CD14-positive monocyte (primary cell): ENCODE data around the gene DCLK1. TPM values are rescaled to one million over a fixed set of nuclear protein-coding genes. Genes with fewer than 3 reads are reported as not detected.

ENCODE experiments used
- DNase-seq, 3 donors: peaks; one replicate each; pipeline ENCODE4 v3.0.0-alpha.2; 2011 to 2022
- H2AFZ ChIP-seq: 2 replicates; pipeline ENCODE4 v1.6.0; 2012; ENCODE audit warnings: mild to moderate bottlenecking, low read depth, low read length, inconsistent platforms; ENCODE audit not compliant: insufficient read depth, poor library complexity, severe bottlenecking
- H3K27ac ChIP-seq, 2 donors: 1 replicate in 1 of 2; 2 replicates in 1 of 2; pipeline ENCODE4 v1.5.1; 2012 to 2013; ENCODE audit warnings: low read length in 2 of 2, control low read depth in 1 of 2, inconsistent platforms in 1 of 2, low read depth in 1 of 2, mild to moderate bottlenecking in 1 of 2
- H3K27me3 ChIP-seq, 2 donors: one replicate each; pipeline versions ENCODE4 v1.6.0 to v1.6.1; 2011 to 2013; ENCODE audit warnings: low read length in 2 of 2; ENCODE audit not compliant: control insufficient read depth in 2 of 2, insufficient read depth in 2 of 2
- H3K36me3 ChIP-seq, 2 donors: replicated peaks in 1 of 2; 1 replicate in 1 of 2; 2 replicates in 1 of 2; pipeline versions ENCODE4 v1.5.1 to v1.6.1; 2012 to 2013; ENCODE audit warnings: low read length in 2 of 2, control low read depth in 1 of 2, inconsistent platforms in 1 of 2, mild to moderate bottlenecking in 1 of 2; ENCODE audit not compliant: insufficient read depth in 2 of 2, control insufficient read depth in 1 of 2
- H3K4me1 ChIP-seq, 2 donors: 1 replicate in 1 of 2; 2 replicates in 1 of 2; pipeline versions ENCODE4 v1.5.1 to v1.6.1; 2012 to 2013; ENCODE audit warnings: low read length in 2 of 2, control low read depth in 1 of 2, inconsistent platforms in 1 of 2, mild to moderate bottlenecking in 1 of 2, moderate library complexity in 1 of 2; ENCODE audit not compliant: insufficient read depth in 2 of 2, control insufficient read depth in 1 of 2
- H3K4me2 ChIP-seq: replicated peaks from 2 replicates; pipeline ENCODE3; 2012; ENCODE audit warnings: low read length, moderate library complexity, mild to moderate bottlenecking; ENCODE audit not compliant: poor library complexity, severe bottlenecking; ENCODE audit errors: extremely low read depth
- H3K4me3 ChIP-seq, 3 experiments: fragments of 200-600 bp in 1 of 3; sonication (generic) in 1 of 3; replicated peaks in 1 of 3; 1 replicate in 2 of 3; 2 replicates in 1 of 3; pipeline ENCODE4 v1.5.1; 2011 to 2013; ENCODE audit warnings: low read length in 3 of 3, mild to moderate bottlenecking in 3 of 3, control low read depth in 2 of 3, low read depth in 2 of 3, inconsistent platforms in 1 of 3, moderate library complexity in 1 of 3
- H3K79me2 ChIP-seq: 2 replicates; pipeline ENCODE4 v1.6.0; 2012; ENCODE audit warnings: mild to moderate bottlenecking, control low read depth, inconsistent platforms, low read length, moderate library complexity; ENCODE audit not compliant: insufficient read depth
- H3K9ac ChIP-seq: 2 replicates; pipeline ENCODE4 v1.6.0; 2017; ENCODE audit warnings: low read length, mild to moderate bottlenecking; ENCODE audit not compliant: insufficient read depth, poor library complexity, severe bottlenecking
- H3K9me3 ChIP-seq, 2 donors: replicated peaks in 1 of 2; 1 replicate in 1 of 2; 2 replicates in 1 of 2; pipeline versions ENCODE4 v1.5.1 to v1.6.1; 2012 to 2013; ENCODE audit warnings: low read length in 2 of 2, control low read depth in 1 of 2; ENCODE audit not compliant: control insufficient read depth in 1 of 2, insufficient read depth in 1 of 2
- H4K20me1 ChIP-seq: 2 replicates; pipeline ENCODE4 v1.6.0; 2012; ENCODE audit warnings: mild to moderate bottlenecking, low read length, control low read depth, moderate library complexity; ENCODE audit not compliant: insufficient read depth
- H3K27ac Mint-ChIP-seq, 7 donors: one replicate each; pipeline ENCODE4 v1.8.0; 2020; ENCODE audit warnings: mild to moderate bottlenecking in 7 of 7, mixed read lengths in 7 of 7, moderate library complexity in 6 of 7, inconsistent platforms in 2 of 7
- H3K27me3 Mint-ChIP-seq, 3 donors: one replicate each; pipeline ENCODE4 v1.8.0; 2021 to 2022; ENCODE audit warnings: low read depth in 3 of 3, mild to moderate bottlenecking in 3 of 3, mixed read lengths in 3 of 3, moderate library complexity in 3 of 3, inconsistent platforms in 1 of 3
- H3K36me3 Mint-ChIP-seq, 2 donors: one replicate each; pipeline ENCODE4 v1.8.0; 2020; ENCODE audit warnings: mixed read lengths in 2 of 2, inconsistent platforms in 1 of 2, mild to moderate bottlenecking in 1 of 2
- H3K4me1 Mint-ChIP-seq: one replicate; pipeline ENCODE4 v1.8.0; 2020; ENCODE audit warnings: mild to moderate bottlenecking, mixed read lengths
- H3K4me3 Mint-ChIP-seq, 2 donors: one replicate each; pipeline ENCODE4 v1.8.0; 2020; ENCODE audit warnings: mild to moderate bottlenecking in 2 of 2, mixed read lengths in 2 of 2, moderate library complexity in 1 of 2
- H3K9me3 Mint-ChIP-seq, 7 donors: one replicate each; pipeline ENCODE4 v1.8.0; 2020 to 2022; ENCODE audit warnings: mixed read lengths in 7 of 7, mild to moderate bottlenecking in 6 of 7, moderate library complexity in 6 of 7, inconsistent platforms in 2 of 7
- WGBS: methylation state at CpG from one replicate; pipeline ENCODE4 v1.1.5; 2013; ENCODE audit warnings: missing lambda C conversion rate; ENCODE audit not compliant: insufficient coverage; 5-methylcytosine and 5-hydroxymethylcytosine counted together
- intact Hi-C, 2 donors: fragments of 100-400 bp; cut with micrococcal nuclease; formaldehyde crosslinking; loops; one replicate each; pipeline versions ENCODE4 v1.15.0 to v1.15.1; 2023
- polyA plus RNA-seq, 3 donors: library from polyadenylated mRNA; depleted of rRNA in 1 of 3; unstranded in 2 of 3; stranded (reverse) in 1 of 3; fragments of 300-500 nt in 2 of 3; fragments of >200 nt in 1 of 3; fragmentation: Illumina TruSeq in 2 of 3; gene quantifications; 1 replicate in 2 of 3; 2 replicates in 1 of 3; pipeline ENCODE4 v1.2.3, GENCODE V29; 2012 to 2021
- TF ChIP-seq, protein P1 (sequence below): fragments of 200-600 bp; IDR thresholded peaks from one replicate; pipeline ENCODE4 v1.8.0; 2022; ENCODE audit warnings: antibody characterized with exemption, mild to moderate bottlenecking

DCLK1 gene
- polyA plus RNA-seq, 3 donors: not detected

DNA sequence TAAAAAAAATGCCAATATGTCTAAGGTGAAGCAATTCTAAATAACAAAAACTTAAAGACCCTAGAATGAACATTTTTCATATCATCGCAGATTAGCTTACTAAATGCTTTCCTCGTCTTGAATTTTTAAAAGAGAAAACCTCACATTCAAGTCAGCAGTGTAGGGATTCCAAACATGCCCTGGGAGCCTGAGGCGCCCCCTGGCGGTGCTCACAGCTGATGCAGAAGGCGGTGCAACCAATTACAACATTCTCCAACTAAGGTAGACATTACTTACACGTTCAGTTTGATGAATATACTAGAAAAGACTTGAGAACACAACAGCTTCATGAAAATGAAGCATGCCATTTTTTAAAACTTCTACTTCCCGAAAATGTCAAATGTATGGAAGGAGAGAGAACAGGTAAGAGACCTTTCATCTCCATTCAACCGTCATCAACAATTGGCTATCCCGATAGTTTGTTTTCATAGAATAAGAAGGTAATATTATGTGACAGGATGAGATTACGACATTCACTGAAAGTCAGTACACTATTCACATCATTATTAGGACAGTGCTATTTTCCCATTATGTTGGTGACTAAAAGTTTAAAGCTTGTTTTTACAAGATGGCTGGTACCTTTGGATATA is 304.4 kb downstream of the DCLK1 start:
- no peaks in the 10 kb centered on the region for H3K4me1 Mint-ChIP-seq
- no peaks in the 10 kb centered on the region for H3K27me3 ChIP-seq
- no peaks in the 10 kb centered on the region for H3K9me3 ChIP-seq
- no peaks in the 10 kb centered on the region for H3K36me3 ChIP-seq
- no peak overlapping the region for H2AFZ ChIP-seq
- peaks cover 0 to 4% (median 3%) of the 10 kb centered on the region in 3 donors for H3K27me3 Mint-ChIP-seq
- WGBS: no CpG with 5 or more reads among the region's 10 CpGs
- no peak overlapping the region for H3K27ac ChIP-seq
- H3K4me1 ChIP-seq: no peaks in the 10 kb centered on the region
- H4K20me1 ChIP-seq: no peaks in the 10 kb centered on the region
- no peaks in the 10 kb centered on the region for H3K36me3 Mint-ChIP-seq
- TF ChIP-seq, protein P1, sequence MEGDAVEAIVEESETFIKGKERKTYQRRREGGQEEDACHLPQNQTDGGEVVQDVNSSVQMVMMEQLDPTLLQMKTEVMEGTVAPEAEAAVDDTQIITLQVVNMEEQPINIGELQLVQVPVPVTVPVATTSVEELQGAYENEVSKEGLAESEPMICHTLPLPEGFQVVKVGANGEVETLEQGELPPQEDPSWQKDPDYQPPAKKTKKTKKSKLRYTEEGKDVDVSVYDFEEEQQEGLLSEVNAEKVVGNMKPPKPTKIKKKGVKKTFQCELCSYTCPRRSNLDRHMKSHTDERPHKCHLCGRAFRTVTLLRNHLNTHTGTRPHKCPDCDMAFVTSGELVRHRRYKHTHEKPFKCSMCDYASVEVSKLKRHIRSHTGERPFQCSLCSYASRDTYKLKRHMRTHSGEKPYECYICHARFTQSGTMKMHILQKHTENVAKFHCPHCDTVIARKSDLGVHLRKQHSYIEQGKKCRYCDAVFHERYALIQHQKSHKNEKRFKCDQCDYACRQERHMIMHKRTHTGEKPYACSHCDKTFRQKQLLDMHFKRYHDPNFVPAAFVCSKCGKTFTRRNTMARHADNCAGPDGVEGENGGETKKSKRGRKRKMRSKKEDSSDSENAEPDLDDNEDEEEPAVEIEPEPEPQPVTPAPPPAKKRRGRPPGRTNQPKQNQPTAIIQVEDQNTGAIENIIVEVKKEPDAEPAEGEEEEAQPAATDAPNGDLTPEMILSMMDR: no peak
- no peaks in the 10 kb centered on the region for H3K79me2 ChIP-seq
- peaks cover 0 to 14% (median 1%) of the 10 kb centered on the region in 7 donors for H3K9me3 Mint-ChIP-seq
- intact Hi-C loops: no loop called here
- H3K27ac Mint-ChIP-seq: no peak overlapping the region
- no peak overlapping the region for H3K4me3 ChIP-seq
- no peak overlapping the region for H3K4me2 ChIP-seq
- DNase-seq: no peak
- H3K9ac ChIP-seq: no peak overlapping the region
- H3K4me3 Mint-ChIP-seq: no peak overlapping the region

DNA sequence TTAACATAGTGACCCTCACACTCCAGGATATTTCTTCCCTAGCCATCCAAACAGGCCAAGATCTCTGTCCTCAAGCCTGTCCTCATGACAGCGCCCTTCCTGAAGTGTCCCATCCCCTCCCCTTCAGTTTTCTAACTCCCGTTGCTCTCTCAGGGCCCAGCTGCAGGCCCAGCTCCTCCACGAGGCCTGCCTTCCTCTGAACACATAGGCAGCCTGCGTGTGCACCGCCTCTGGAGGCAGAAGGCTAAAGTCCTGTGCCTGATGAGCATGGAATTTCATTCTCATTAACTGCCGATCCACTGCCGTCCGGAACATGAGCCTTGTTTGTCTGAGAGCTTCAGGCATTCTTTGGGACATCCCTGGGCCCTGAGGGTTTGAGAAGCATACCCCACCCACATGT is 306.4 kb downstream of the DCLK1 start:
- Histone ChIP-seq H3K27ac (no peak overlapping the region), H3K79me2 (no peaks in the 10 kb centered on the region), H3K9me3 (no peaks in the 10 kb centered on the region), H3K4me2 (no peak overlapping the region), H4K20me1 (no peaks in the 10 kb centered on the region), H3K9ac (no peak overlapping the region), H3K4me1 (no peaks in the 10 kb centered on the region), H3K36me3 (no peaks in the 10 kb centered on the region), H3K27me3 (no peaks in the 10 kb centered on the region), H2AFZ (no peak overlapping the region), H3K4me3 (no peak overlapping the region)
- no peak for DNase-seq
- Mint-ChIP-seq H3K27ac (no peak overlapping the region), H3K4me1 (no peaks in the 10 kb centered on the region), H3K36me3 (no peaks in the 10 kb centered on the region), H3K9me3 (peaks cover 0 to 14% (median 1%) of the 10 kb centered on the region in 7 donors), H3K27me3 (peaks cover 0 to 4% (median 0%) of the 10 kb centered on the region in 3 donors), H3K4me3 (no peak overlapping the region)
- intact Hi-C loops: no loop called here
- TF ChIP-seq, protein P1: no peak
- 86% methylated on average over 8 of the region's 8 CpGs for WGBS
